IMR-90 (cell line): ENCODE results near the gene PLXNA4.

ENCODE experiments used
- CEBPB ChIP-seq: IDR thresholded peaks from 2 replicates; pipeline ENCODE4 v1.6.1; 2012; ENCODE audit warnings: low read depth, low read length, improper control_type of control experiment
- MAZ ChIP-seq: IDR thresholded peaks from 2 replicates; pipeline ENCODE4 v1.6.1; 2012; ENCODE audit warnings: low read depth, mild to moderate bottlenecking, low read length, improper control_type of control experiment, moderate library complexity, borderline replicate concordance
- SMC3 ChIP-seq: fragments of 150-350 bp; IDR thresholded peaks from 2 replicates; pipeline ENCODE4 v1.6.1; 2016; ENCODE audit warnings: low read depth, mild to moderate bottlenecking, antibody characterized with exemption, low read length, moderate library complexity
- TF ChIP-seq, protein P1 (sequence below): conservative IDR thresholded peaks from 2 replicates; pipeline ENCODE4 v1.5.1; 2012; ENCODE audit warnings: mild to moderate bottlenecking, low read depth, low read length, improper control_type of control experiment

DNA sequence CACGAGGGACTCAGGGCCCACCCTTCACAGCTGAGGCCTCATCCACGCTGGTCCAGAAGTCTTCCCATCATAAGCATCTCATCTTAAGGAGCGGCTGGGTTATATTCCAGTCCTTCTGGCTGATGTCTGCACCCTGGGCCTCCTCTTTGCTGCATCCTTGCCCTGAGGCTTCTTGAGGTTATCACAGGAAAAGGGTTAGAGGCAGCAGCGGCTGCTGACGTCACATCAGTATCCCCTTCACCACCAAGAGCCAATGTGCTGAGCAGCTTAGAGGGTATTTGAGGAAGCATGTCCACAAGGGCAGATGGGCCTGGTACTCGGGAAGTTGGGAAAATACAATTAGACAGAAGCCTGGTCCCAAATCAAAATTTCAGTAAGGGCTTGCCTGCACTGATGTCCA lies 125.1 kb downstream of the PLXNA4 start:
- no peak for TF ChIP-seq MAZ
- TF ChIP-seq CEBPB: no peak
- TF ChIP-seq, protein P1, sequence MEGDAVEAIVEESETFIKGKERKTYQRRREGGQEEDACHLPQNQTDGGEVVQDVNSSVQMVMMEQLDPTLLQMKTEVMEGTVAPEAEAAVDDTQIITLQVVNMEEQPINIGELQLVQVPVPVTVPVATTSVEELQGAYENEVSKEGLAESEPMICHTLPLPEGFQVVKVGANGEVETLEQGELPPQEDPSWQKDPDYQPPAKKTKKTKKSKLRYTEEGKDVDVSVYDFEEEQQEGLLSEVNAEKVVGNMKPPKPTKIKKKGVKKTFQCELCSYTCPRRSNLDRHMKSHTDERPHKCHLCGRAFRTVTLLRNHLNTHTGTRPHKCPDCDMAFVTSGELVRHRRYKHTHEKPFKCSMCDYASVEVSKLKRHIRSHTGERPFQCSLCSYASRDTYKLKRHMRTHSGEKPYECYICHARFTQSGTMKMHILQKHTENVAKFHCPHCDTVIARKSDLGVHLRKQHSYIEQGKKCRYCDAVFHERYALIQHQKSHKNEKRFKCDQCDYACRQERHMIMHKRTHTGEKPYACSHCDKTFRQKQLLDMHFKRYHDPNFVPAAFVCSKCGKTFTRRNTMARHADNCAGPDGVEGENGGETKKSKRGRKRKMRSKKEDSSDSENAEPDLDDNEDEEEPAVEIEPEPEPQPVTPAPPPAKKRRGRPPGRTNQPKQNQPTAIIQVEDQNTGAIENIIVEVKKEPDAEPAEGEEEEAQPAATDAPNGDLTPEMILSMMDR: no peak
- TF ChIP-seq SMC3: no peak
